HG03108 (cell line): ENCODE data around the gene BDH1.
"Not testable (repeated sequence)": the region's sequence is repeated elsewhere in the genome, so short reads cannot be mapped to it uniquely, and the experiment has no call there.

Experiments
- ATAC-seq: cut with Tn5 transposase; IDR thresholded peaks from one replicate; pipeline ENCODE4 v1.9.1; 2021; ENCODE audit warnings: moderate library complexity; ENCODE audit not compliant: unreplicated experiment

The BDH1 gene

GRCh38 chr3:197555281-197556261 is at the start of gene BDH1:
TSS of gene BDH1 (minus strand) at chr3:197555968. CDS start at chr3:197546443, 9,525 bp downstream.
- ATAC-seq = peak; percentile 34

- ATAC-seq = no peak
Observed at GRCh38 chr3:197603317-197603933, 47.7 kb upstream of the BDH1 start.

GRCh38 chr3:197602351-197602750 is 46.6 kb upstream of the BDH1 start:
- ATAC-seq = not testable (repeated sequence)

GRCh38 chr3:197601566-197601840 is 45.7 kb upstream of the BDH1 start:
- not testable (repeated sequence) for ATAC-seq

GRCh38 chr3:197600796-197601565 is 45.2 kb upstream of the BDH1 start:
- no peak for ATAC-seq

- ATAC-seq = peak; percentile 79
Observed at GRCh38 chr3:197599089-197599765, 43.5 kb upstream of the BDH1 start.

- ATAC-seq = no peak
Observed at GRCh38 chr3:197598404-197598980, 42.7 kb upstream of the BDH1 start.

- ATAC-seq = no peak
Observed at GRCh38 chr3:197597335-197597734, 41.6 kb upstream of the BDH1 start.

GRCh38 chr3:197595470-197596185 is 39.9 kb upstream of the BDH1 start:
- ATAC-seq = no peak

GRCh38 chr3:197593046-197593380 is 37.2 kb upstream of the BDH1 start:
- ATAC-seq = no peak

- ATAC-seq = no peak
Observed at GRCh38 chr3:197592361-197593045, 36.7 kb upstream of the BDH1 start.

GRCh38 chr3:197591816-197592215 is 36.0 kb upstream of the BDH1 start:
- ATAC-seq = no peak

- no peak for ATAC-seq
Observed at GRCh38 chr3:197590313-197590962, 34.7 kb upstream of the BDH1 start.

- ATAC-seq = no peak
Observed at GRCh38 chr3:197589545-197589944, 33.8 kb upstream of the BDH1 start.

GRCh38 chr3:197586768-197587167 is 31.0 kb upstream of the BDH1 start:
- ATAC-seq = not testable (repeated sequence)

GRCh38 chr3:197586181-197586580 is 30.4 kb upstream of the BDH1 start:
- no peak for ATAC-seq

GRCh38 chr3:197584733-197585132 is 29.0 kb upstream of the BDH1 start:
- no peak for ATAC-seq

- no peak for ATAC-seq
Observed at GRCh38 chr3:197583371-197583770, 27.6 kb upstream of the BDH1 start.

- ATAC-seq = no peak
Observed at GRCh38 chr3:197580253-197580691, 24.5 kb upstream of the BDH1 start.
